GM08714 (cell line): ENCODE measurements around the gene PNPT1.
"Not testable (repeated sequence)": the region's sequence is repeated elsewhere in the genome, so short reads cannot be mapped to it uniquely, and the experiment has no call there.

ENCODE experiments used
- H3K4me3 ChIP-seq: fragments of 200-500 bp; sonication (Bioruptor generic); 2 replicates; pipeline ENCODE4 v1.5.1; 2014; ENCODE audit warnings: mild to moderate bottlenecking, low read length, inconsistent platforms
- ZNF274 ChIP-seq: IDR thresholded peaks from 2 replicates; pipeline ENCODE4 v1.6.1; 2012; ENCODE audit warnings: mild to moderate bottlenecking, low read depth, low read length

The PNPT1 gene

DNA sequence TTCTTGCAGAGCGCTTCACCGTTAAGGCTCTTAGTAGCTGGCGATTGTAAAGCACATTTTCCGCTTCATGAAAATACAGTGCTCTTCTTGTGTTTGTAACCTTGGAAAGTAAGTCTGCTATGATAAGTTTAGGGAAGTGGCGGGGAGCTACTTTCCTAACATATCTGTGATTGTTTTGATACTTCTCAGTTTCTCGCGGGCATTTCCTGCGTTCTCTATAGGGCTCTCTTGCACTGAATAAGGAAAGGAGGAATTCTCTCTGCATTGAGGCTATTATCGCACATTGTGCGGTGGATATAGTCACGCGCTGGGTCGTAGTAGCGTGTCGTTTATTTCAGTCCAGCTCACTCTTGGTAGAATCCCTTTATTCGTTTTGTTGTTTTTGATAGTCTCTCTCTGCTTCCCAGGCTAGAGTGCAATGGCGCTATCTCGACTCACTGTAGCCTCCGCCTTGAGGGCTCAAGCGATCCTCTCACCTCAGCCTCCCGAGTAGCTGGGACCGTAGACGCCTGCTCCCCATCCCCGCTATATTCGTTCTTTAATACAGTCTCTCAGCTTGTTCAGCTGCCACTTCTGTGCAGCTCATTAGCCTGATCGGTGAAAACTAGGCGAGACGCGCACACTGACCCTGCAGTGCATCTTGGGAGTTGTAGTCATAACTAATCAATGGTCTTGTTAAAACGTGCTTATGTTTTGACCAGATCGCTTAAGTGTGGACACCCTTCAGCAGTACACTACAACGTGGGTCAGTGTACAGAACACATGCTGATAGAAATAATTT is 75.2 kb downstream of the PNPT1 start:
- H3K4me3 ChIP-seq, result peak overlapping the region; percentile 99
- no peak for TF ChIP-seq ZNF274

DNA sequence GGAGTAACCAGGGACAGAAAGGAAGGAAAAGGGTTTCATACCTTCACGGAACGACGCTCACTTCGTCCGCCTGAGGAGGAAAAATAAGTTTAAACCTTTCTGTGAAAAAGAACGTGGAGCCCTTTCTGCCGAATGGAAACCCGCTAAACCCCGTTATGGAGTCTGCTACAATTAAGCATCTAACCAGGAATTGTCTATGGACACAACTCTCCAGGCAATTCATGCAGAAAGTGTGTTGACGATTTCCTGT is 75.7 kb downstream of the PNPT1 start:
- peak overlapping the region; percentile 99 for H3K4me3 ChIP-seq
- TF ChIP-seq ZNF274, result no peak

DNA sequence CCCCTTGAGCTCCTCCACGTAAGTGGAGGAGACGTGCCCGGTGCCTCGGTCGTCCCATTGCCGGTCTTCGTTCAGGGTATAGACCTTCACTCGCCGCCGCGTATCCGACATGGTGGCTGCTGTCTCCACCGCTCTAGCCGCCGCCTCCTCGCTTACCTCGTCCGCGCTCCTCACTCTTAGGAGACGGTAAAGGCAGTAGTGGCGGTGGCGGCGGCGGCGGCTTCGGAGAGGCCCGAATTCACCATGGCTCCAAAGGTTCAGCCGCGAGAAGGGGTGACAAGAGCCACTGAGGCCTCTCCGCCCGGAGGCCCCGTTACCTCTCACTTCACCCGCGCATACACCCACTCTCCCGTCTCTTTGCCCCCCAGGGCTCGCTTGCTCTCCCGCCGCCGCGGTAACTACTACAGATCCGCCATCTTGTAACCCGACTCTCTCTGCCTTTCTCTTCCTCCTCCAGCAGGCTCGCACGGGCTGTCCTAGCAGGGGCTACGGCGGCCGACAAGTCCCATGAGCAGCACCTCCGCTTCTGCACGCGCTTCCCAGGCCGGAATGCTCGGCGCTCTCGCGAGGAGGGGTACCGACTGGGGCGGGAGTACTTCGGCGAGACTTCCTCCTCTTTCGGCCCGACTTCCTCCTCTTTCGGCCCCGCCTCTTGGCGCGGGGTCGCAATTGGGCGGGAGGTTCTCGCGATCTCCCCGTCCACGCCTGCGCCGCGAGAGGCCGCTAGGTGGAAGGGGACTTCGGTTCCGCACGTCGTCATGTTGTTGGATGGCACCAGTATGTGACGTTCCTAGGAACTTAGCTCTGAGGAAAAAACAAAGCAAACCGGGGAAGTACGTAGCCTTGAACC is 76.2 kb downstream of the PNPT1 start, which contains the start of gene PPP4R3B:
PPP4R3B (minus strand) TSS at position 448 of the 850 bp plus-strand sequence; CDS start at position 111, 337 bp downstream.
- TF ChIP-seq ZNF274, result no peak
- peak within 1 kb of the TSS; percentile 99 for H3K4me3 ChIP-seq

DNA sequence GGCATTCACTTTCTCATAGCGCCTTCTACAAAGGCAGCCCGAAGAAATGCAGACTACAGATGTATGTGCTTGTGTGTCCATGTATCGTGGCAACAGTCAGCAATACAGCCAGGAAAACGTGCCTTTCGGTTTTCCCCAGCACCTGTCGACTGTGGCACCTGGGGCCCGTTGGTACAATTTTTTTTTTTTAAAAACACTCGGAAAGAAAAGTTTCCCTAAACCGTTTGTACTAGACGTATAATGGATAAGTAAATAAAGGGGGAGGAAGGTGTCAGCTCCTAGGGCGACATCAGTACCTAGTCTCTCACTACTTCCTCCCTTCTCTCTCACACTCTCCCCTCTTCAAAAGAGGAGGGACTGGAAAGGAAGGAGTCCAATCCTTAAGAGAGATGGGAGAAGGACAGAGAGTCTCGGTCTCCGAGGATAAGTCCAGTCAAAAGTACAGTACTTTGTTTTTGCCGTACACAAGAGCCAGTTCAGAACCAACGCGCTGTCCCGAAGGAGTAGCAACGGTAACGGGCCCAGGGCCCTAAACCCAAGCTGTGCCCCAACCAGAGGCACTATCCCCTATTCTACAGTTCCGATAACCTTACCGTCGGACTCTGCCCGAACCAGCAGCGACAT is 77.0 kb downstream of the PNPT1 start:
- H3K4me3 ChIP-seq, result peak overlapping the region; percentile 96
- no peak for TF ChIP-seq ZNF274

DNA sequence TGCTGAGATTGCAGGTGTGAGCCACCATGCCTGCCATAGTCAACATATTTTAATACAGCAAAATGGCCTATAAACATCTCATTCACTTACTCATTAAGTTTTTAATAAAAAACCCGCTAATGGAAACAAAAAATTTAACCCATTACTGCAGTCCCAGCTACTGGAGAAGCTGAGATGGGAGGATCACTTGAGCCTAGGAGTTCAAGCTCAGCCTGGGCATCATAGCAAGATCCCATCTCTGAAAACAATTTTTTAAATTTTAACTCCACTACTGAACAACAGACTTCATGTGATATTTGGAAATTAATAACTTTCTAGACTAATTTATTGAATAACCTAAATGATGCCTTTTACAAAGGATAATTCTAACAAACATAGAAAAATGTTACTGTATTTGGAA is 81.6 kb downstream of the PNPT1 start:
- TF ChIP-seq ZNF274, result no peak

DNA sequence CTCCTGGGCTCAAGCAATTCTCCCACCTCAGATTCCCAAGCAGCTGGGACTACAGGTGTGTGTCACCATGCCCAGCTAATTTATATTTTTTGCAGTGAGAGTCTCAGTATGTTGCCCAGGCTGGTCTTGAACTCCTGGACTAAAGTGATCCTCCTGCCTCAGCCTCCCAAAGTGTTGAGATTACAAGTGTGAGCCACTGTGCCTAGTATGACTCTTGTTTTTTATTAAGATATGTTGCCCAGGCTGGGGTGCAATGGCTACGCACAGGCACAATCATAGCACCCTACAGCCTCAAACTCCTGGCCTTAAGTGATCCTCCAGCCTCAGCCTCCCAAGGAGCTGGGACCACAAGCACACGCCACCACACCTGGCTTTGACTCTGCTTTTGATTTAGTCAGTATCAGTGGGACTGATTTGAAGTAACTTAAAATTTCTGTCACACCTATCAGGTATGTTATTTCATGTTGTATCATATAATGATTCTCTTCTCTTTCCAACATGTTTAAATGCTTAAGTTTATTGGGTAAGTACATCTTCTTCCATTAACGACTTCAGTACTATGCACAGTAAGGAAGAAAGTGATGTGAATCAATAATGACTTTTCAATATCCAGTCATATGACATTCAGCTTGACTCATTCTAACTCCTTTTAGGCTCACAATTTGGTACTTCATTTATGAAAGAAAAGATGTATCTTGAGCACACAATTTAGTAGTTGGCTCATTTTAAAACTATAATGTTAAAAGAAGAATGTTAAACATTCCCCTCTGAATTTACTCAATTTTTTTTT is 82.5 kb downstream of the PNPT1 start:
- H3K4me3 ChIP-seq, result no peak overlapping the region
- no peak for TF ChIP-seq ZNF274

More for the DNA sequence above, 81.6 kb downstream of the PNPT1 start:
- no peak overlapping the region for H3K4me3 ChIP-seq

DNA sequence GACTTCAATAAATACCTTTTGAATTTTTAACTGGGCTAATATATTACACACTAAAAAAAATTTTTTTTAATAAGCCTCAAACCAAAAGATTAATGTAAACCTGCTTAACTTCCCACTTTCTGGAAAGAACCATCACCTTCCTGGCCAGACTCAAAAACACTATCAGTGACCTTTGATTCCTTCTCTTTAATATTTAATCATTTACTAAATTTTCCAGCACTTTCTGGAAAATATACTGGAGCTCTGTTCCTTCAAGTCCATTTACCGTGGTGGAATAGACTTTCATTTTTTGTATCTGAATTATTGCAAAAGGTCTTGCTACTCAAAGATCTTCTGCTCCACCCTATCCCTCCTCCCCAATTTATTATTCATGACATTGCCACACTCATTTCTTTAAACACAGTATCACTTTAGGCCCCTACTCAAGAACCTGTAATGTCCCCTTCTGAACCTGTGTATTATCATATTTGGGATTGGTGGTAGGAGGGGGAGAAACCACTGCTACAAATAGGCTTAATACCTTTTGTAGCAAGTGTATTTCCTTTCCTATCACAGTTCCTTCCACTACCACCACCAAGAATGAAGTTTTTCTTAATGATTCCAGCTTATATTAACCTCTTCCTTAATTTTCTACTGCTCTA is 83.6 kb downstream of the PNPT1 start:
- no peak overlapping the region for H3K4me3 ChIP-seq
- no peak for TF ChIP-seq ZNF274

DNA sequence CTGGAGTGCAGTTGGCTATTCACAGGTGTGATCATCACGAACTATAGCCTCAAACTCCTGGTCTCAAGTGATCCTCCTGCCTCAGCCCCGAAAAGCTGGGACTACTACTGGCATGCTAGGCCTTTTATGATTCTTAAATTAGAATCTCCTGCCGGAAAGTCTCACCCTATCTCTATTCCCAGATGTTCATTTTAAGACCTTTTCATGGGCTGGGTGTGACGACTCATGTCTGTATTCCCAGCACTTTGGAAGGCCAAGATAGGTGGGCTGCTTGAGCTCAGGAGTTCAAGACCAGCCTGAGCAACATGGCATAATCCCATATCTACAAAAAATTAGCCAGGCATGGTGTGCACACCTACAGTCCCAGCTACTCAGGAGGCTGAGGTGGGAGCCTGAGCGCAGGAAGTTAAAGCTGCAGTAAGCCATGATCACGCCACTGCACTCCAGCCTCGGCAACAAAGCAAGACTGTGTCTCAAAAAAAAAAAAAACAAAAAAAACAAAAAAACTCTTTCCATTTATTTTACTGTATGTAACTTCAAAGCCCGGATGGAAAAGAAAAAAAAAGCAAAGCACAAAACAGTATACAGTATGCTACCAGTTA is 84.3 kb downstream of the PNPT1 start:
- no peak for TF ChIP-seq ZNF274
- H3K4me3 ChIP-seq, result no peak overlapping the region

DNA sequence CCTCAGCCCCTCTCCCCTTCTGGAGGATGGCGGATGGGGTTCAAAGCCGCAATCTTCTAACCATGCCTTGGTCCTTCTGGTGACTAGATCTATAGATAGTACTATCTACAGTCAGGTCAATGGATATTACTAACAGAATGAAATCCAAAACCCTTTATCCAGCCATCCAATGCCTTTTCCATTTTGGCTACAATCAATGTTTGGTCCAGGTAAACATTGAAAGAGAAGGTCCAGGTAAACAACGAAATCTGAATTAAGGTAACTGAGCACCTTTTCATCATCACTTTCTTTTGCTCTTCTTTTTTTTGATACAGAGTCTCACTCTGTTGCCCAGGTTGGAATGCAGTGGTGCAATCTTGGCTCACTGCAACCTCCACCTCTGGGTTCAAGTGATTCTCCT is 85.9 kb downstream of the PNPT1 start:
- no peak for TF ChIP-seq ZNF274

DNA sequence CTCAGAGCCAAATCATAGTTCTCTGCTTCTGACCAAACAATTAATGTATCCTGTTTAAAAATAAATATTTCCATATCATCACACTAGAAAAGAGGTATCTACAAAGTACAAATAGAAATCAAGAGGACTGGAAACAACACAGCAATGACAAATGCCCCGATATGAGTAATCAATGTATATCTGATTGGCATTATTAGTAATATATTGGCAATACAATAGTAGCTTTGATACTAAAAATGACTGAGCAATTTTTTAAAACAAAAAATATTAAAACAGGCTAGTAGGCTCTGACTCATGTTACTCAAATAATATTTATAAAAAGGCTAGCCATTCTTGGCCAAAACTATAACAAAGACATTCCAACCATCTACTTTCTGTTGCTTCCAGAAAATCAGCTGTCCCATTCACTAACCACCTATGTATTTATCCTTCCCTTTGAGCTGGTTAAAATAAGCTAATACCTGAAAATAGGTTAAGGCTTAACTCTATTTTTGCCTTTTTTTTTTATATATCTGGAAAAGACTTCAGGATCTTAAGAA is 89.5 kb downstream of the PNPT1 start:
- no peak overlapping the region for H3K4me3 ChIP-seq
- no peak for TF ChIP-seq ZNF274

More for the DNA sequence above, 85.9 kb downstream of the PNPT1 start:
- no peak overlapping the region for H3K4me3 ChIP-seq

DNA sequence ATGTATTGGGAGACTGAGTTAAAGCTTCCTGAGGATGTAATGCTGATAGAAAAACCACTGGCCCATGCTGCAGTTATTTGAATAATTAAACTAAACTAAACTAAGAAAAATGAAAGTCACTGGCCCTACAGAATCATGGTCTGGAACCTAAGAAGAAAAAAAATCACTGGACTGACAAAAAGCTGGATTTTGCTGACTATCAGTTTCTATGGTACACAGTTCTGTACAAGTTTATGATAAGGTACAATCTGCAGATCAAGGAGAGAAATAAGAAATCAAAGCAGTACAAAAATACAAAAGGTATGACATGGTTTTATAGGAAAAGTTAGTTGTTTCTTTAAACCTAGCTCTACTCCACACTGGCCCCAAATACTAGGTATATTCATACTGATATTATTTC is 91.8 kb downstream of the PNPT1 start:
- no peak for TF ChIP-seq ZNF274
- no peak overlapping the region for H3K4me3 ChIP-seq

DNA sequence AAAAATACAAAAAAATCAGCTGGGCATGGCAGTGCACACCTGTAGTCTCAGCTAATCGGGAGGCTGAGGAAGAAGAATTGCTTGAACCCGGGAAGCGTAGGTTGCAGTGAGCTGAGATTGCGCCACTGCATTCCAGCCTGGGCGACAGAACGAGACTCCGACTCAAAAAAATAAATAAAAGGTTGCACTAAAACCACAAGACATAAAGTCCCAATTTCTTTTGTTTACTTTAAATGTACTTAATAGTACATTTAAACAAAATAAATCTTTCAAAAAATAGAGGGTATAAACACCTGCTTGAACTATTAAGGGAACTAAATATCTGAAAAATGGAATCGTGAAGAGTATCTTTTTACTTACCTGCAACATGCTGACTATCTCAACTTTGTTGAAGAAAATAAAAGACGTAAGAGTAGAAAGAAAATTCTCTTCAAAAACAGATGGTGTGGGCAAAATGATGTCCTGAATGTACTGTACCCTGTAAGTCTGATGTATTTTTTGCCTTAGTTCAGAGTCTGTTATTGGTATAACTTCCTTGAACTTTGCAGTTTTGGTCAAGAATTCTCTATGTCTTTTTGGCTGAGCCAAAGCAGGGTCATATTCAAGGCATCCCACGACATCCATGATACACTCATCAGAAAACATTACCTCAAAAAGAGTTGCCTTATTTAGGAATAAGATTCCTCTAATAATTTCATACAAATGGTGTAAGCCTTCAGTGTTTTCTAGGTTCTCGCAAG is 95.4 kb downstream of the PNPT1 start:
- TF ChIP-seq ZNF274, result no peak
- no peak overlapping the region for H3K4me3 ChIP-seq

DNA sequence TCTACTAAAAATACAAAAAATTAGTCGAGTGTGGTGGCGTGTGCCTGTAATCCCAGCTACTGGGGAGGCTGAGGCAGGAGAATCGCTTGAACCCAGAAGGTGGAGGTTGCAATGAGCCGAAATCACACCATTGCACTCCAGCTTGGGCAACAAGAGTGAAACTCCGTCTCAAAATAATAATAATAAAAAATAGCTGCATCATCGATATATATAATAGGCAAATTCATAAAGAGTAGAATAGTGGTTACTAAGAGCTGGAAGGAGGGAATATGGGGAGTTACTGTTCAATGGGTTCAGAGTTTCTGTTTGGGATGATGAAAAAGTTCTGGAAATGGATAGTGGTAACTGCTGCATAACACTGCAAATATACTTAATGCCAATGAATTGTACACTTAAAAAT is 96.8 kb downstream of the PNPT1 start:
- not testable (repeated sequence) for H3K4me3 ChIP-seq
